ENCODE measurements around the gene ERAP2.

The ERAP2 gene

DNA sequence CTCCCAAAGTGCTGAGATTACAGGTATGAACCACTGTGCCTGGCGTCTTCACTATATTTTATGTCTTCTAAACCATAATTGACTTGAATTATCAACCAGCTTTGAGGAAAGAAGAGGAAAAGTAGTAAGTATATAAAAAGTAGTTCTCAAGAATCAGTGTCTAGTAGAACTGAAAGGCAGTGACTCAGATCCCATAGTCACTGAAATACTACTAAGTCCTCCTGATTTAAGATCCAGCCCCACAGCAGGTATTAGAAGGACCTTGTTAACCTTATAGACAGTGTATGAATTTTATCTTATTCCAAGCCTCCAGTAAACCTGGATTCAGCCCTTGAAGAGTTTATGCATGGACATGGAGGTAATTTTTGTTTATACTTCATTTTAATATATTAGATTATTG lies 91.1 kb downstream of the ERAP2 start:
- no peak for FAIRE-seq

DNA sequence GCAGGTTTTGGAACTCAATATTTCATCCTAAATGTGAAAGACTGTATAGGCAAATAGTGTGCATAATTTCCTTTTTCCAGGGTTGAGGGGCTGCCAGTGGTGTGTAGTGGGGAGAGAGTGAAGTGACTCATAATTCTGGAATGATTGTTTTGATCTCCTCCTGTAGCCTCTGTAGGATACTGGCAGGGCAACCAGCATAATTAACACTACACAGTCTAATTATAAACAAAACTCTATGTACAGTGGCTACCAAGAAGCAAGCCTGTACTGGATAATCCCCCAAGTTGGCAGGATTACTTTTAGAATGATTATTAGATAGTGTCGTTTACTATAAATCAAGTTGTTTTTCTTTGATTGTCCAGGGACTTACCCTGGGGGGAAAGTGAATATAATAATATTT lies 91.8 kb downstream of the ERAP2 start:
- no peak for FAIRE-seq

DNA sequence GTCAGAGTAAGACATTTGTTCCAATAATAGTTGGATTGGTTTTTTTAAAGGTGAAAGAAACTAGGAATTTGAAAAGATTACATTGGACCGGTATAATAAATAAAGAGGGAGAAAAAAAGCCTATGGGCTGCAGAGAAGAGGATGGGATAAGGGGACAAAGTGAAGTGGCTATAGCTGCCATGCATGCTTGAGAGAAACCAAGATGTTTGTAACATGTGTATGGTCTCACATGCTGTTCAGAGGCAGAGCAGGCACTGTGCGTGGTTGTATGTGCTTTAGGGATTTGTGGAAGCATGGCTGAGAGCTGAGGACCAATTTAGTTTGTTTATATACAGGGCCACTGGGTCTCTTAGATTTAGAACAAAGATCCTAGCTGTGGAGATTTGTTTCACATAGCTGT lies 92.3 kb downstream of the ERAP2 start:
- FAIRE-seq = no peak

Measured in TTC549 (cell line).